Gastroesophageal sphincter (tissue), 4 donors: Measurements from ENCODE around the gene SPANXN1. TPM values are rescaled to one million over a fixed set of nuclear protein-coding genes. Genes with fewer than 3 reads are reported as not detected.
"Not testable (repeated sequence)": the region's sequence is repeated elsewhere in the genome, so short reads cannot be mapped to it uniquely, and the experiment has no call there.

Experiments
- ATAC-seq: fragments of 150-250 bp; one replicate; pipeline ENCODE4 v1.9.1; 2016; ENCODE audit warnings: mild to moderate bottlenecking, moderate library complexity
- H3K27ac ChIP-seq, 4 donors: fragments of 200-600 bp; sonication (generic) in 3 of 4; 1 replicate in 3 of 4; 2 replicates in 1 of 4; pipeline ENCODE4 v1.5.1; 2016 to 2019
- H3K27me3 ChIP-seq: fragments of 200-600 bp; sonication (generic); one replicate; pipeline ENCODE4 v1.5.1; 2019
- H3K36me3 ChIP-seq, 2 donors: fragments of 200-600 bp; sonication (generic); one replicate each; pipeline ENCODE4 v1.5.1; 2019; ENCODE audit warnings: control low read depth in 1 of 2
- H3K4me1 ChIP-seq, 3 donors: fragments of 200-600 bp; sonication (generic); 1 replicate in 2 of 3; 2 replicates in 1 of 3; pipeline ENCODE4 v1.5.1; 2016 to 2019; ENCODE audit warnings: control low read depth in 2 of 3
- H3K4me3 ChIP-seq, 2 donors: fragments of 200-600 bp; sonication (generic); one replicate each; pipeline ENCODE4 v1.5.1; 2019; ENCODE audit warnings: mild to moderate bottlenecking in 1 of 2, moderate library complexity in 1 of 2
- H3K9me3 ChIP-seq, 3 donors: fragments of 200-600 bp; sonication (generic); one replicate each; pipeline ENCODE4 v1.5.1; 2017 to 2019; ENCODE audit warnings: control low read depth in 2 of 3
- EP300 ChIP-seq: sonication (generic); formaldehyde crosslinking; IDR thresholded peaks from one replicate; pipeline ENCODE4 v1.6.1; 2017; ENCODE audit warnings: antibody characterized with exemption, mild to moderate bottlenecking
- POLR2A ChIP-seq, 2 donors: fragments of 450-650 bp; IDR thresholded peaks; one replicate each; pipeline ENCODE4 v1.6.1; 2017; ENCODE audit warnings: antibody characterized with exemption in 2 of 2, mild to moderate bottlenecking in 2 of 2, moderate library complexity in 1 of 2
- POLR2AphosphoS5 ChIP-seq: sonication (generic); formaldehyde crosslinking; IDR thresholded peaks from one replicate; pipeline ENCODE4 v1.6.1; 2017; ENCODE audit warnings: antibody characterized with exemption
- WGBS, 2 donors: methylation state at CpG; one replicate each; pipeline ENCODE4 v1.1.5; 2018; ENCODE audit warnings: low coverage in 1 of 2; 5-methylcytosine and 5-hydroxymethylcytosine counted together
- total RNA-seq, 4 donors: library from RNA; depleted of rRNA; stranded (reverse); fragments of >200 nt; gene quantifications; one replicate each; pipeline ENCODE4 v1.1.0, GENCODE V29; 2016
- TF ChIP-seq, protein P1 (sequence below), 4 experiments: fragments of 200-600 bp in 2 of 4; fragments of 450-650 bp in 2 of 4; sonication (generic) in 1 of 4; IDR thresholded peaks; one replicate each; pipeline ENCODE4 v1.5.1; 2017 to 2019; ENCODE audit warnings: antibody characterized with exemption in 4 of 4, mild to moderate bottlenecking in 2 of 4, moderate library complexity in 2 of 4

The SPANXN1 gene
- not detected for total RNA-seq

DNA sequence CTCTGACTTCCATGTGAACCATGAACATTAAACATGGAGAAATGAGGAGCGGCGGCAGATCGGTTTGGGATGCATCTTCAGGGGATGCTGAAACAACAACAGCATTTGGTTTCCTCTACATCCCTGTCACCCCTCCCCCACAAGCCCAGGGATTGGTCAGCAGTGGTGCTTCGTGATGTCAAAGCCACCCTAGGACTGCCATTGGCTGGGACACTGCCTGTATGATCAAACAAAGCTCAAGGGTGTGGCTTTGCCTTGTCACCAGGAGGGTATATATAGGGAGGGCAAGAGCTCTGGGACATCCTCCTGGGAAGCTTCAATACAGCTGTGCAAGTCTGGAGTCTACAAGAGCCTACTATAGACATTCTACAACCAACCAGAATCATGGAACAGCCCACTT is at the start of gene SPANXN1:
SPANXN1 (plus strand) TSS at position 301 of the 400 bp plus-strand sequence; CDS start at position 385, 84 bp downstream.
- 60% methylated on average over 1 of the region's 4 CpGs; no CpG with 5 or more reads in 1 of the 2 donors for WGBS, 2 donors
- not testable (repeated sequence) for H3K27ac ChIP-seq, H3K27me3 ChIP-seq, H3K4me3 ChIP-seq, H3K36me3 ChIP-seq, ATAC-seq, H3K9me3 ChIP-seq, H3K4me1 ChIP-seq

DNA sequence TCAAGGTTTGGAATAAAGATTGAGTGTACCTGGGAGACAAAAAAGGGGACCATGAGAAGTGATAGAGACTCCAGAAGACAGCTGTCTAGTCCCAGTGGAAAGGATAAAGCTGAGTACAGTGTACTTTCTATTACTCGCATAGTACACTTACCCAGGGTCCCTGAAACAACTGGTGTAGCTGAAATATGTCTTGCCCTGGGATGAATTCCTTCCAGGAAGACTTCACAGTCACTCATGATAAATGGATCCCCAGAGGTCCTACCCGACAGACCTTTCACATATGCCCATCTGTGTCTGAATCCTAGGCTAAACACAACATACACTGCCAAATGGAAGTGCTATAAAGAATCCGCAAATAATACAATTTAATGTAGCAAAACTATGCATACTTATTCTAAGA is 48.2 kb upstream of the SPANXN1 start:
- H3K27me3 ChIP-seq = no peaks in the 10 kb centered on the region
- H3K27ac ChIP-seq = no peak overlapping the region
- TF ChIP-seq POLR2A (IDR thresholded peaks at IDR 0.05) = no peak
- TF ChIP-seq, protein P1, sequence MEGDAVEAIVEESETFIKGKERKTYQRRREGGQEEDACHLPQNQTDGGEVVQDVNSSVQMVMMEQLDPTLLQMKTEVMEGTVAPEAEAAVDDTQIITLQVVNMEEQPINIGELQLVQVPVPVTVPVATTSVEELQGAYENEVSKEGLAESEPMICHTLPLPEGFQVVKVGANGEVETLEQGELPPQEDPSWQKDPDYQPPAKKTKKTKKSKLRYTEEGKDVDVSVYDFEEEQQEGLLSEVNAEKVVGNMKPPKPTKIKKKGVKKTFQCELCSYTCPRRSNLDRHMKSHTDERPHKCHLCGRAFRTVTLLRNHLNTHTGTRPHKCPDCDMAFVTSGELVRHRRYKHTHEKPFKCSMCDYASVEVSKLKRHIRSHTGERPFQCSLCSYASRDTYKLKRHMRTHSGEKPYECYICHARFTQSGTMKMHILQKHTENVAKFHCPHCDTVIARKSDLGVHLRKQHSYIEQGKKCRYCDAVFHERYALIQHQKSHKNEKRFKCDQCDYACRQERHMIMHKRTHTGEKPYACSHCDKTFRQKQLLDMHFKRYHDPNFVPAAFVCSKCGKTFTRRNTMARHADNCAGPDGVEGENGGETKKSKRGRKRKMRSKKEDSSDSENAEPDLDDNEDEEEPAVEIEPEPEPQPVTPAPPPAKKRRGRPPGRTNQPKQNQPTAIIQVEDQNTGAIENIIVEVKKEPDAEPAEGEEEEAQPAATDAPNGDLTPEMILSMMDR (IDR thresholded peaks at IDR 0.05) = no peak
- no peak for TF ChIP-seq EP300
- no peak for TF ChIP-seq POLR2AphosphoS5
- no peaks in the 10 kb centered on the region for H3K36me3 ChIP-seq
- ATAC-seq = no peak
- no peaks in the 10 kb centered on the region for H3K9me3 ChIP-seq
- no peaks in the 10 kb centered on the region for H3K4me1 ChIP-seq
- H3K4me3 ChIP-seq = no peak overlapping the region
- 53 to 100% methylated on average over 1 to 3 of the region's 3 CpGs for WGBS, 2 donors

- ATAC-seq = no peak
- 33 to 61% methylated on average over 2 of the region's 2 CpGs for WGBS, 2 donors
- TF ChIP-seq EP300 = no peak
- no peak for TF ChIP-seq POLR2AphosphoS5
- TF ChIP-seq POLR2A (IDR thresholded peaks at IDR 0.05) = no peak
- TF ChIP-seq, protein P1 (IDR thresholded peaks at IDR 0.05) = no peak
- H3K4me1 ChIP-seq = no peaks in the 10 kb centered on the region
- H3K27ac ChIP-seq = no peak overlapping the region
- H3K27me3 ChIP-seq = no peaks in the 10 kb centered on the region
- no peak overlapping the region for H3K4me3 ChIP-seq
- H3K36me3 ChIP-seq = no peaks in the 10 kb centered on the region
- H3K9me3 ChIP-seq = no peaks in the 10 kb centered on the region
Measured at GRCh38 chrX:145213504-145213903, 33.8 kb upstream of the SPANXN1 start.

DNA sequence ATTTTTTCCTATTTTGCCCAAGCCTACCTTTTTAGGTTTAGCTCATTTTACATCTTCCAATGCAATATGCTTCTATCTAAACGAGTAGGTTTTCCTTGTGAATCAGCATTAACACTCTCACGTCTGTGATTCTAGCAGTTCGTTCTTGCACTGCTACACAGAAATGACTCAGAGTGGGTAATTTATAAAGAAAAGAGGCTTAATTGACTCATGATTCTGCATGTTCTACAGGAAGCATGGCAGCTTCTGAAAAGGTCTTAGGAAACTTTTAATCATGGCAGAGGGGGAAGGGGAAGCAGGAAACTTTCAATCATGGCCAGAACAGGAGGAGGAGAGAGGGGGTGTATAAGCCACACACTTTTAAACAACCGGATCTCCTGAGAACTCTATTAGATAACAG is 44.9 kb downstream of the SPANXN1 start:
- no peak for ATAC-seq
- Histone ChIP-seq H3K9me3 (no peaks in the 10 kb centered on the region), H3K27ac (no peak overlapping the region), H3K4me1 (no peaks in the 10 kb centered on the region), H3K27me3 (no peaks in the 10 kb centered on the region), H3K4me3 (no peak overlapping the region), H3K36me3 (no peaks in the 10 kb centered on the region)
- TF ChIP-seq, protein P1 (IDR thresholded peaks at IDR 0.05) = no peak
- TF ChIP-seq POLR2AphosphoS5 (no peak), EP300 (no peak), POLR2A (IDR thresholded peaks at IDR 0.05) (no peak)
- 13 to 19% methylated on average over 3 of the region's 4 CpGs for WGBS, 2 donors
